MM.1S (cell line): Measurements from ENCODE around the gene LGALS3.

ENCODE experiments used
- DNase-seq: peaks from one replicate; pipeline ENCODE4 v3.0.0-alpha.2; 2015
- H2AFZ ChIP-seq: fragments of 300-600 bp; sonication (generic); 2 replicates; pipeline ENCODE4 v1.6.0; 2016; ENCODE audit warnings: antibody characterized with exemption, low read length
- H3F3A ChIP-seq: fragments of 300-600 bp; sonication (generic); 2 replicates; pipeline ENCODE4 v1.6.1; 2016; ENCODE audit warnings: mild to moderate bottlenecking, antibody characterized with exemption, low read length, moderate library complexity, mixed read lengths; ENCODE audit not compliant: insufficient read depth
- H3K27ac ChIP-seq: fragments of 300-600 bp; sonication (generic); 2 replicates; pipeline ENCODE4 v1.5.1; 2016; ENCODE audit warnings: mild to moderate bottlenecking, low read length
- H3K27me3 ChIP-seq: fragments of 300-600 bp; sonication (generic); replicated peaks from 2 replicates; pipeline ENCODE4 v1.6.0; 2016; ENCODE audit warnings: low read length; ENCODE audit not compliant: insufficient read depth
- H3K36me3 ChIP-seq: fragments of 300-600 bp; sonication (generic); replicated peaks from 2 replicates; pipeline ENCODE4 v1.6.1; 2016; ENCODE audit warnings: mild to moderate bottlenecking, low read length, mixed read lengths; ENCODE audit not compliant: insufficient read depth
- H3K4me1 ChIP-seq: fragments of 300-600 bp; sonication (generic); 2 replicates; pipeline ENCODE4 v1.6.1; 2016; ENCODE audit warnings: low read length, mixed read lengths
- H3K4me2 ChIP-seq: fragments of 300-600 bp; sonication (generic); 2 replicates; pipeline ENCODE4 v1.6.0; 2016; ENCODE audit warnings: low read depth, low read length
- H3K4me3 ChIP-seq: fragments of 300-600 bp; sonication (generic); 2 replicates; pipeline ENCODE4 v1.5.1; 2016; ENCODE audit warnings: low read length, mixed read lengths
- H3K79me2 ChIP-seq: fragments of 300-600 bp; sonication (generic); 2 replicates; pipeline ENCODE4 v1.6.1; 2016; ENCODE audit warnings: mixed run types, low read length, mixed read lengths
- H3K9ac ChIP-seq: fragments of 300-600 bp; sonication (generic); 2 replicates; pipeline ENCODE4 v1.6.1; 2016; ENCODE audit warnings: low read length, mixed read lengths
- H3K9me2 ChIP-seq: fragments of 300-600 bp; sonication (generic); replicated peaks from 2 replicates; pipeline ENCODE4 v1.6.1; 2016; ENCODE audit warnings: mild to moderate bottlenecking, low read length, mixed read lengths; ENCODE audit not compliant: insufficient read depth
- H3K9me3 ChIP-seq: fragments of 300-600 bp; sonication (generic); replicated peaks from 2 replicates; pipeline ENCODE4 v1.6.1; 2016; ENCODE audit warnings: mild to moderate bottlenecking, low read length, mixed read lengths; ENCODE audit not compliant: insufficient read depth
- H4K20me1 ChIP-seq: fragments of 300-600 bp; sonication (generic); 2 replicates; pipeline ENCODE4 v1.6.1; 2016; ENCODE audit warnings: mild to moderate bottlenecking, low read length, moderate library complexity, mixed read lengths; ENCODE audit not compliant: insufficient read depth
- CTCF ChIP-seq: fragments of 300-600 bp; sonication (generic); IDR thresholded peaks from 2 replicates; pipeline ENCODE4 v1.5.1; 2016; ENCODE audit warnings: antibody characterized with exemption, low read length, mixed read lengths
- EZH2 ChIP-seq: fragments of 300-600 bp; sonication (generic); optimal IDR thresholded peaks from 2 replicates; pipeline ENCODE3; 2017; ENCODE audit warnings: low read depth, mild to moderate bottlenecking, antibody characterized with exemption, low read length, mixed read lengths
- EZH2phosphoT487 ChIP-seq: fragments of 300-600 bp; sonication (generic); IDR thresholded peaks from 2 replicates; pipeline ENCODE4 v1.6.1; 2018; ENCODE audit warnings: antibody characterized with exemption, low read length

The LGALS3 gene

GRCh38 chr14:55152052-55152753 is 23.2 kb downstream of the LGALS3 start:
- Histone ChIP-seq H3K79me2 (no peaks in the 10 kb centered on the region), H3K9ac (no peak overlapping the region), H3K27me3 (no peaks in the 10 kb centered on the region), H3F3A (no peaks in the 10 kb centered on the region), H3K27ac (no peak overlapping the region), H3K9me3 (no peaks in the 10 kb centered on the region), H4K20me1 (no peaks in the 10 kb centered on the region), H2AFZ (no peak overlapping the region), H3K4me2 (no peak overlapping the region), H3K9me2 (no peaks in the 10 kb centered on the region), H3K36me3 (no peaks in the 10 kb centered on the region; the same call in 1 of the 2 replicates), H3K4me1 (no peaks in the 10 kb centered on the region), H3K4me3 (no peak overlapping the region)
- no peak for TF ChIP-seq EZH2
- TF ChIP-seq CTCF: no peak
- TF ChIP-seq EZH2phosphoT487: no peak
- no peak for DNase-seq

- Histone ChIP-seq H3K9me3 (no peaks in the 10 kb centered on the region), H3K36me3 (no peaks in the 10 kb centered on the region; the same call in 1 of the 2 replicates), H3K79me2 (no peaks in the 10 kb centered on the region), H4K20me1 (no peaks in the 10 kb centered on the region), H3F3A (no peaks in the 10 kb centered on the region), H3K4me1 (no peaks in the 10 kb centered on the region), H3K4me2 (no peak overlapping the region), H3K27ac (no peak overlapping the region), H2AFZ (no peak overlapping the region), H3K27me3 (no peaks in the 10 kb centered on the region), H3K4me3 (no peak overlapping the region), H3K9me2 (no peaks in the 10 kb centered on the region), H3K9ac (no peak overlapping the region)
- DNase-seq: no peak
- no peak for TF ChIP-seq EZH2phosphoT487
- no peak for TF ChIP-seq EZH2
- TF ChIP-seq CTCF: no peak
Observed at GRCh38 chr14:55153951-55154350, 24.9 kb downstream of the LGALS3 start.

GRCh38 chr14:55157080-55157479 is 28.0 kb downstream of the LGALS3 start:
- Histone ChIP-seq H3K79me2 (no peaks in the 10 kb centered on the region), H3K27me3 (no peaks in the 10 kb centered on the region), H3K4me3 (no peak overlapping the region), H3K4me2 (no peak overlapping the region), H3K9me2 (no peaks in the 10 kb centered on the region), H2AFZ (no peak overlapping the region), H4K20me1 (no peaks in the 10 kb centered on the region), H3K36me3 (no peaks in the 10 kb centered on the region; the same call in 1 of the 2 replicates), H3K9me3 (no peaks in the 10 kb centered on the region), H3K4me1 (no peaks in the 10 kb centered on the region), H3K9ac (no peak overlapping the region), H3F3A (no peaks in the 10 kb centered on the region), H3K27ac (no peak overlapping the region)
- TF ChIP-seq EZH2phosphoT487: no peak
- TF ChIP-seq CTCF: no peak
- TF ChIP-seq EZH2: no peak
- no peak for DNase-seq
